Stimulated activated effector memory CD8-positive, alpha-beta T cell treated with anti-CD3 and anti-CD28 coated beads, Interleukin-12 subunit alpha, Interleukin-12 subunit beta, amount 100 ng/mL, for 72 hours (primary cell): ENCODE results near the gene OR10H4.
"Not testable (repeated sequence)": the region's sequence is repeated elsewhere in the genome, so short reads cannot be mapped to it uniquely, and the experiment has no call there.

Experiments used
- ATAC-seq: fragments of 150-1000 bp; cut with Tn5 transposase; 2 replicates; pipeline ENCODE4 v1.10.0; 2021
- DNase-seq, 2 donors: peaks; one replicate each; pipeline ENCODE4 v3.0.0; 2021 to 2022; ENCODE audit warnings: low spot score in 2 of 2
- H3K27ac Mint-ChIP-seq: one replicate; pipeline ENCODE4 v1.8.0; 2022; ENCODE audit warnings: mild to moderate bottlenecking, mixed read lengths
- H3K36me3 Mint-ChIP-seq: one replicate; pipeline ENCODE4 v1.8.0; 2022; ENCODE audit warnings: mild to moderate bottlenecking, mixed read lengths
- H3K4me1 Mint-ChIP-seq: one replicate; pipeline ENCODE4 v1.8.0; 2022; ENCODE audit warnings: mixed read lengths
- H3K4me3 Mint-ChIP-seq: one replicate; pipeline ENCODE4 v1.8.0; 2022; ENCODE audit warnings: mild to moderate bottlenecking, mixed read lengths
- H3K9me3 Mint-ChIP-seq: one replicate; pipeline ENCODE4 v1.8.0; 2022; ENCODE audit warnings: mixed read lengths

The OR10H4 gene

DNA sequence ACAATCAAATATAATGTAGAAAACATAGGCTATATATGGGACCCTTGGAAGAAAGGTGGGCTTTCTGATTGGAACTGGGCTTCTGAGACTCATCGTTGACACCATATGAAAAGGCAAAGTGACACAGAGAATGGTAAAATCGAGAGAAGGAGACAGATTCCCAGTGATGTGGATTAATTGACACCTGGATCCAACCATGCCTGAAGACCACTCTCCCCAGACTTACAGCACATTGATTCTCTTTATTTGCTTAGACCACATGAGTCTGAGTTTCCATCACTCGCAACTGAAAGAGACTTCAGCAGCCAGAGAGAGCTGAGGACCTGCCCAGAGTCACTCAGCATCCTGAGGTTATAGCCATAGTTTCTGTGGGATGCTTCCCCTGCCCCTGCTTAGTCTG lies 20.5 kb upstream of the OR10H4 start:
- no peak overlapping the region for H3K4me3 Mint-ChIP-seq
- DNase-seq (no peak), ATAC-seq (no peak)

DNA sequence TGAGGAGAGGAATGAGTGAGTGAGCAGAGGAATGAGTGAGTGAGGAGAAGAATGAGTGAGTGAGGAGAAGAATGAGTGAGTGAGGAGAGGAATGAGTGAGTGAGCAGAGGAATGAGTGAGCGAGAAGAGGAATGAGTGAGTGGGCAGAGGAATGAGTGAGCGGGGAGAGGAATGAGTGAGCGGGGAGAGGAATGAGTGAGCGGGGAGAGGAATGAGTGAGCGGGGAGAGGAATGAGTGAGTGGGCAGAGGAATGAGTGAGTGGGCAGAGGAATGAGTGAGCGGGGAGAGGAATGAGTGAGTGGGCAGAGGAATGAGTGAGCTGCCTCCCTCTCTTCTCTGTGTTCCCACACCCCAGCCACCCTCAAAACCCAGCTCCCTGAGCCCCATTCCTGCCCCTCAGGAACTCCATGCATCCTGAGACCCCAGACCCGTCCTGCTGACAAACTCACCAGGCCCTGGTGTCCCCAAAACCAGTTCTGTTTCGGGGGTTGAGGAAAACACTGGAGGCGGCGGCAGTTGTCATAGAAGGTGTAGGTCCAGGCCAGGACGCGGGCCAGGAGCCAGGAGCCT lies 15.0 kb upstream of the OR10H4 start:
- H3K4me3 Mint-ChIP-seq, H3K9me3 Mint-ChIP-seq, H3K27ac Mint-ChIP-seq, H3K36me3 Mint-ChIP-seq, H3K4me1 Mint-ChIP-seq, ATAC-seq: not testable (repeated sequence)
- peak in 1 of 2 donors; percentile 66 for DNase-seq

More for the DNA sequence above, 20.5 kb upstream of the OR10H4 start:
- peaks cover 6% of the 10 kb centered on the region for H3K9me3 Mint-ChIP-seq
- no peaks in the 10 kb centered on the region for H3K4me1 Mint-ChIP-seq
- peaks cover 6% of the 10 kb centered on the region for H3K36me3 Mint-ChIP-seq
- H3K27ac Mint-ChIP-seq, result no peak overlapping the region

DNA sequence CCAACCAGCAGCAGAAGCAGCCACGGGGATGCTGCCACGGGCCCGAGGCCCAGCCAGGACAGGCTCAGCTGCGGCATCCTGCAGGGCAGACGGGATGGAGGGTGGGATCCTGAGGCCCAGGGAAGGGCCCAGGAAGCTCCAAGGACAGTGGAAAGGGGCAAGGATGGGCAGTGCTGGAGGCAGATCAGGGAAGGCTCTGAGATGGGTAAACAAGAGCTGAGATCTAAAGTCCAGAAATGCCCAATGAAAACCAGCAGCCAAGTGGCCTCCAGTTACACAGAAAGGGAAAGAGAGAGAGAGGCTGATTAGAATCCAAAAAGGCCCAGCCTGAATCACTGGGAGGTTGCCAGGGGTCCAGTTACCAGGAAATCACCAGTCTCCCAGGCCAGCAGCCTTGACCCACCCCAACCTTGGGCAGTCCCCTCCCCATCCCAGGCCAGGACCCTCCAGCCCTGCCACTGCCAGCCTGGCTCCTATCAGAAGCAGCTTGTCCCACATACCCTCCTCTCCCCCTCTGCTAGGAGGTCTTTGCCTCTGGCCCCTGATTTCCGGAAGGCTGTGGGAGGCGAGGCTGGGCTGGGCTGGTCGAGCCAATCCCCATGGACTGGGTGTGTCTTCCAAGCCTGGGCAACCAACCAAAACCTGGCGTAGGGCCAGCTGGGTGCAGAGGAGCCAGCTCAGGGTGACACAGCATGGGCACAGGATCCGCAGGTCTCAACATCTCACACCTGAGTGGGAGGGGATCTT lies 14.3 kb upstream of the OR10H4 start, which contains the start of gene CYP4F11:
Gene CYP4F11, minus strand, starts transcription at position 198 of the 747 bp plus-strand sequence. Its CDS starts 121 bp downstream, at position 77.
- Mint-ChIP-seq H3K4me3 (no peak within 1 kb of the TSS), H3K4me1 (peaks cover 4% of the 10 kb centered on the region), H3K36me3 (peaks cover 6% of the 10 kb centered on the region), H3K9me3 (peaks cover 6% of the 10 kb centered on the region), H3K27ac (no peak within 1 kb of the TSS)
- DNase-seq, result peak in 1 of 2 donors; percentile 38
- no peak for ATAC-seq

DNA sequence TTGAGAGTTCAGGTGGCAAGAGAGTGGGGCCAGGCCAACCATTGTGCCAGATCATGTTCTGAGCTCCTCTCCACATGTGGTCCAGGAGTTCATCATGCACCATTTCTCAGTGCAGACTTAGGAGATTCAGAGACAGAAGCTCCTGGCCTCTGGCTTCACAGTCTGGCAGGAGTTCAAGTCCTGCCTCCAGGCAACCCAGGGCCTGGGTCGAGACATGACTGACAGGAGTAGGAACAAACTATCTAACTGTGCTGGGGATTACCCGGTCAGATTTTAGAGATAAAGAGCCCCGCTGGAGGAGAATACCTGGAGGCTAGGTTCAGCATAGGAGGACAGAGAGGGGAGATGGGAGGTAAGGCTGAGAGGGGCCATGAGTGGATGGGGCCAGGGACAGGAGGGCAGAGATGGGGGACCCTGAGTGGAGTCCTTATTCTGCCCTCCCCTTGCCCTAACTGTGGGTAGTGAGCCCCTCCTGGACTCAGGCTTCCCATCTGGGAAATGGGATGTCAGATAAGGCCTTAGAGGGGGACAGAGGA lies 13.6 kb upstream of the OR10H4 start:
- Mint-ChIP-seq H3K9me3 (peaks cover 6% of the 10 kb centered on the region), H3K36me3 (peaks cover 6% of the 10 kb centered on the region), H3K4me3 (no peak overlapping the region), H3K27ac (no peak overlapping the region), H3K4me1 (peaks cover 4% of the 10 kb centered on the region)
- DNase-seq (peak in 1 of 2 donors; percentile 35), ATAC-seq (no peak)

DNA sequence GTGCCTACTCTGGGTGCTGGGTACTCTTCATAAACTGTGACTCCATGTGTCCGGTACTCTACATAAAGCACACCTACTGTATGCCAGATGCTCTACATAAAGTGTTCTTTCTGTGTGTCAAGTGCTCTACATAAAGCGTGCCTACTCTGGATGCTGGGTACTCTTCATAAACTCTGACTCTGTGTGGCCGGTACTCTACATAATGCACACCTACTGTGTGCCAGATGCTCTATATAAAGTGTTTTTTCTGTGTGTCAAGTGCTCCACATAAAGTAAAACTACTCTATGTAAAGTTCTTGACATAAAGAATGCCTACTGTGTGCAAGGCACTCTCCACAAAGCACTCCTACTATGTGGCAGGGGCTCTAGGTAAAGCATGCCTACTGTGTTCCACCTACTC lies 12.6 kb upstream of the OR10H4 start:
- Mint-ChIP-seq H3K4me3 (no peak overlapping the region), H3K4me1 (peaks cover 4% of the 10 kb centered on the region), H3K27ac (no peak overlapping the region), H3K9me3 (peaks cover 2% of the 10 kb centered on the region), H3K36me3 (peaks cover 3% of the 10 kb centered on the region)
- DNase-seq (no peak), ATAC-seq (no peak)

DNA sequence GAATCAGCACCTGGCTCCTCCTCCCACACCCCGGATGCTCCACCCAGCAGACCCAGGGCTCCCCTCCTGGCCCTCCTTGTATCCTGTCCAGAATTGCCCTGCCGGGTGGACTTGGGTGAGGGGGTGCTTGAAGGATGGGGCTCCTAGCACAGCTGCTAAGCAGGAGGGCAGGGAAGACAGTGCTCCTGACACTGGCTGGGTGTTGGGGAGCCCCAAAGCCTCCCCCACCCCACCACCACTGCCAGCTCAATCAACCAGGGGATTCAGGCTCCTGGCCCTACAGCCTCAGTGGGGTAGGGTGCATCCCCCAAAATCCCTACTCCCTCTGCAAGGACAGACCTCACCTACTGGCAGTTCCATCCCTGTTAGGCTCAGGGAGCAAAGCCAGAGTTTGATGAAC lies 11.9 kb upstream of the OR10H4 start:
- Mint-ChIP-seq H3K9me3 (no peaks in the 10 kb centered on the region), H3K36me3 (no peaks in the 10 kb centered on the region), H3K4me1 (peaks cover 4% of the 10 kb centered on the region), H3K27ac (no peak overlapping the region), H3K4me3 (no peak overlapping the region)
- DNase-seq, result no peak
- ATAC-seq, result no peak

DNA sequence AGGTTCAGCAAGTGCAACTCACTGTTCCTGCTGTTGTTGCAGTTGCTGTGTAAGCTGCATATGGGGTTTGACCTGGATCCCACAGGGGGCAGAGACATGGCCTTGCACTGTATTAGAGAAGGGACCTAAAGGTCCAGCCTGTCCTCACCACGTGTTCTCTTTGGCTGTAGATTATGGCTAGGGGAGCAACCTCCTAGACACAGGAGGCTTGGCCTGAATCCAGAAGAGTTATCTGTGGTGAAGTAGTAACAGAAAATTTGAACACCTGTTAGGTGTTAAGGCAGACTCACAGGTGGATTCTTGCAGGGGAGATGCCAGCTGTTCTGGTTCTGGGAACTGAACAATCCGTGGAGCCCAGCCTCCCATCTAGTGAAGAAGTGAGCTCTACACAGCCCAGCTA lies 11.0 kb upstream of the OR10H4 start:
- H3K27ac Mint-ChIP-seq, result no peak overlapping the region
- no peaks in the 10 kb centered on the region for H3K36me3 Mint-ChIP-seq
- H3K4me3 Mint-ChIP-seq, result no peak overlapping the region
- no peaks in the 10 kb centered on the region for H3K9me3 Mint-ChIP-seq
- ATAC-seq (no peak), DNase-seq (no peak)
- peaks cover 4% of the 10 kb centered on the region for H3K4me1 Mint-ChIP-seq

DNA sequence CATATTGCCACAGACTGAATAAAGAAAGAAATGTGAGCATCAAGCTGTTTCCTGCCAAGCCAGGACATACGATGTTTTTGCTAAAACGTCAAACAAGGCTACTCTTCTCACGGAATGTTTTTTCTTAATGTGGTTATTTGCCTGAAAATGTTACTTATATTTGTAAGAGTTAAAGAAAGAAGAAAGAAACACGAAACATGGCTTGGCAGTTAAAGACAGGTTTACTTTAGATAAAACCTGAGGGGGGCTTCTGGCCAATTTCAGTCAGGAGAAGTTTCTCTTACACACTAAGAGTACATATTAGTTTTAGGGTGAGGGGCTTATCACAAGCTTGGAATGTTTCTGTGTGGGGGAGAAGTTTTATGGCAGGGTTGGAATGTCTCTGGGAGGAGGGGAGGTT lies 4.4 kb upstream of the OR10H4 start:
- peaks cover 9% of the 10 kb centered on the region for H3K9me3 Mint-ChIP-seq

DNA sequence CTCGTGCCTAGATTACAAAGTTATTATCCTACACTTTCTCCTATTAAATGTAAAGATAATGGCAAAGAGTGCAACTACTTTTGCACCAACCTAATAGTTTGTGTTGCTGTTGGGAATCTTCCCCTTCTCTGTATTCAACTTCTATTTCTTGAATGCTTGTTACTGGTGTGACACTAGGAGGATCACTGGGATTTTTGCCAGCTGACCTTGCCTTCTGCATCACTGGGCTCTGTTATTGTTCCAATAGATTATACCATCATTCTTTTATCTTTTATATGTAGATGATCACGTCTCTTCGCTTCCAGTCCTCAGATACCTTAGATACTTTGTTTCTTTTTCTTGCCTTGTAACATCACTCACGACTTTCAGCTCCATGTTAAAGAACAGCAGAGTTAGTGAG lies 3.5 kb upstream of the OR10H4 start:
- Mint-ChIP-seq H3K9me3 (peaks cover 13% of the 10 kb centered on the region), H3K27ac (no peak overlapping the region), H3K36me3 (no peaks in the 10 kb centered on the region), H3K4me3 (no peak overlapping the region), H3K4me1 (no peaks in the 10 kb centered on the region)
- no peak for DNase-seq
- ATAC-seq, result no peak

More for the DNA sequence above, 4.4 kb upstream of the OR10H4 start:
- no peak for ATAC-seq
- Mint-ChIP-seq H3K36me3 (no peaks in the 10 kb centered on the region), H3K4me3 (no peak overlapping the region), H3K4me1 (no peaks in the 10 kb centered on the region), H3K27ac (no peak overlapping the region)
- no peak for DNase-seq

DNA sequence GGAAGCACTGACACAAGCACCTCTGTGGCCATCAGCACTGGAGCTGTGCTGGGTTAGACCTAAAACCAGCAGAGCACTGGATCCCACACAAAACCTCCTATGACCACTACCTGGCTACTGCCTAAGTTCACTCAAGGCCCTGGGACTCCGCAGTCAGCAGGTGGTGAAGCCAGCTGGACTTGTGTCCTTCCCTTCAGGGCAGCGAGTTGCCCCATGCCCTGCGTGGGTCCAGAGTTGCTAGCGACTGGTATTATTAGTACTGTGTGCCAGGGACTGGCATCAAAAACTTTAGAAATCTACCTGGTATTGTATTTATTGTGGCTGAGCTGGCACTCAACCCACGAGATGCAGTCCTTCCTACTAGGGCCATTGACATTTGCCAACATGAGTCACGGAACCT lies 6.0 kb downstream of the OR10H4 start:
- peak in 1 of 2 donors; percentile 43 for DNase-seq
- no peak for ATAC-seq
- Mint-ChIP-seq H3K36me3 (no peaks in the 10 kb centered on the region), H3K4me3 (no peak overlapping the region), H3K4me1 (no peaks in the 10 kb centered on the region), H3K27ac (no peak overlapping the region), H3K9me3 (no peaks in the 10 kb centered on the region)

DNA sequence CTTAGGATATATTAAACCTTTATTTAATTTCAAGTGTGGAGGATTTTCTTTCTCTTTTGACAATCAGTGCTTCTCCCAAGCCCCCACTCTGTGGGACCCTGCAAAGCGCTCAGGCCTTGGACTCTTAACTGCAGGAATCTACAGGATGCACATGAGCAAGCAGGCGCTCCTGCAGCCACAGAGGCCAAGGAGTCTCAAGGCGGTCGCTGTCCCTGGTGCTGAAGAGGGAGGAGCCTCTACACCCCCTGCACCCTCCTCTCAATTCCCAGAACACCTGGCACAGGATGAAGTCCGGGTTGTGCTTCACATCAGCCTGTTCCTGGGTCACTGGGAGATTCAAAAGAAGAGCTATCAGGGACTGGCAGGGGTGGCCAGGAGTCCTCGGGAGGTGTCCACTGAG lies 13.5 kb downstream of the OR10H4 start:
- no peak for DNase-seq
- ATAC-seq, result no peak
- Mint-ChIP-seq H3K4me3 (no peak overlapping the region), H3K4me1 (no peaks in the 10 kb centered on the region), H3K9me3 (no peaks in the 10 kb centered on the region), H3K27ac (no peak overlapping the region), H3K36me3 (no peaks in the 10 kb centered on the region)

DNA sequence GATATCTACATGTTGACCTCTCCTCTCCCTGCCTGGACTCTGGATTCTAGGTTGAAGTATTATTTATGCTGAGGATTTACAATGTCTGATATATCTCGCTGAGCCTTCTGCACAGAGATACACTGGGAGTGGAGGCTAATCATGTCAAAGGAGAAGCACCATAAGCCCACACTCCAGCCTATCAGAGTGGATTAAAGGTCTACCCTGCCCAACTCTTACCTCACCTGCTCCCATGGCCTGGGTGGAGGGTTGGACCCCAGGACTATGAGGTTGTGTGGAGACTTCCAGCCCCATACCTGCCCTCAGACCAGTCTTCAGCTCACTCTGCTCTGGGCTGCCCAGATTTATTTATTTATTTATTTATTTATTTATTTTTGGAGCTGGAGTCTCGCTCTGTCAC lies 15.4 kb downstream of the OR10H4 start:
- no peaks in the 10 kb centered on the region for H3K4me1 Mint-ChIP-seq
- H3K9me3 Mint-ChIP-seq, result no peaks in the 10 kb centered on the region

DNA sequence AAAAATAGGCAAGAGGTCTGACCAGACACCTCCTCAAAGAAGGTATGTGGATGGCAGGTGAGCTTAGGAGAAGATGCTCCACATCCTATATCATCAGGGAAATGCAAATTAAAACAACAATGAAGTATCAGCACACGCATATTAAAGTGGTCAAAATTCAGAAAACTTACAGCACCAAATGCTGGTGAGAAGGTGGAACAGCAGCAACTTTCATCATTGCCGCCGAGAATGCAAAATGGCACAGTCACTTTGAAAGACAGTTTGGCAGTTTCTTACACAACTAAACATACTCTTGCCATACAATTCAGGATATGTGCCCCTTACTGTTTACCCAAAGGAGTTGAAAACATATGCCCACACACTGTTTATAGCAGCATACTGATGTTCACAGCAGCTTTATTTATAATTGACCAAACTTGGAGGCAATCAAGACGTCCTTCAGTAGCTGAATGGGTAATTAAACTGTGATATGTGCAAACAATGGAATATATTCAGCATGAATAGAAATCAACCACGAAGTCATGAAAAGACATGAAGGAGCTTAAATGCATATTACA lies 22.5 kb downstream of the OR10H4 start:
- H3K4me1 Mint-ChIP-seq, result no peaks in the 10 kb centered on the region
- peak in 1 of 2 donors; percentile 26 for DNase-seq
- H3K4me3 Mint-ChIP-seq, result no peak overlapping the region
- ATAC-seq, result no peak
- H3K27ac Mint-ChIP-seq, result no peak overlapping the region
- H3K9me3 Mint-ChIP-seq, result no peaks in the 10 kb centered on the region
- no peaks in the 10 kb centered on the region for H3K36me3 Mint-ChIP-seq

More for the DNA sequence above, 15.4 kb downstream of the OR10H4 start:
- H3K4me3 Mint-ChIP-seq, result no peak overlapping the region
- H3K27ac Mint-ChIP-seq, result no peak overlapping the region
- no peaks in the 10 kb centered on the region for H3K36me3 Mint-ChIP-seq
- DNase-seq (no peak), ATAC-seq (no peak)

DNA sequence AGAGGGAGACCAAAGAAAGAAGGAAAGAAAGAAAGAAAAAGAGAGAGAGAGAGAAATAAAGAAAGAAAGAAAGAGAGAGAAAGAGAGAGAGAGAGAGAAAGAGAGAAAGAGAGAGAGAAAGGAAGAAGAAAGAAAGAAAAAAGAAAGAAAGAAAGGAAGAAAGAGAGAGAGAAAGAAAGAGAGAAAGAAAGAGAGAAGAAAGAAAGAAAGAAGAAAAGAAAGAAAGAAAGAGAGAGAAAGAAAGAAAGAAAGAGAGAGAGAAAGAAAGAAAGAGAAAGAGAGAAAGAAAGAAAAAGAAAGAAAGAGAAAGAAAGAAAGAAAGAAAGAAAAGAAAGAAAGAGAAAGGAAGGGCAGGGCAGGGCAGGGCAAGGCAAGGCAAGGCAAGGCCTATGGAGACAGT lies 23.2 kb downstream of the OR10H4 start:
- not testable (repeated sequence) for H3K9me3 Mint-ChIP-seq, DNase-seq, H3K4me3 Mint-ChIP-seq, H3K27ac Mint-ChIP-seq, H3K4me1 Mint-ChIP-seq, ATAC-seq, H3K36me3 Mint-ChIP-seq

DNA sequence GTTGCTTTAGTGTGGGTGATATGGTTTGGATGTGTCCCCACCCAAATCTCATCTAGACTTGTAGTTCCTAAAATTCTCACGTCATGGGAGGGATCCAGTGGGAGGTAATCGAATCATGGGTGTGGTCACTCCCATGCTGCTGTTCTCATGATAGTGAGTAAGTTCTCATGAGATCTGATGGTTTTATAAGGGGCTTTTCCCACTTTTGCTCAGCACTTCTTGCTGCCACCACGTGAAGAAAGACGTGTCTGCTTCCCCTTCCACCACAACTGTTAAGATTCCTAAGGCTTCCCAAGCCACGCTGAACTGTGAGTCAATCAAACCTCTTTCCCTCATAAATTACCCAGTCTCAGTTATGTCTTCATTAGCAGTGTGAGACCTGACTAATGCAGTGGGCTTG lies 26.0 kb downstream of the OR10H4 start:
- DNase-seq, result no peak
- no peak for ATAC-seq
- Mint-ChIP-seq H3K9me3 (no peaks in the 10 kb centered on the region), H3K4me3 (no peak overlapping the region), H3K27ac (no peak overlapping the region), H3K36me3 (no peaks in the 10 kb centered on the region), H3K4me1 (no peaks in the 10 kb centered on the region)
